ENCODE data around the gene TINAG. TPM values are rescaled to one million over a fixed set of nuclear protein-coding genes. Genes with fewer than 3 reads are reported as not detected.
"Not testable (repeated sequence)": the region's sequence is repeated elsewhere in the genome, so short reads cannot be mapped to it uniquely, and the experiment has no call there.

The TINAG gene
- total RNA-seq, 1 donor from 2014 or later = not detected

DNA sequence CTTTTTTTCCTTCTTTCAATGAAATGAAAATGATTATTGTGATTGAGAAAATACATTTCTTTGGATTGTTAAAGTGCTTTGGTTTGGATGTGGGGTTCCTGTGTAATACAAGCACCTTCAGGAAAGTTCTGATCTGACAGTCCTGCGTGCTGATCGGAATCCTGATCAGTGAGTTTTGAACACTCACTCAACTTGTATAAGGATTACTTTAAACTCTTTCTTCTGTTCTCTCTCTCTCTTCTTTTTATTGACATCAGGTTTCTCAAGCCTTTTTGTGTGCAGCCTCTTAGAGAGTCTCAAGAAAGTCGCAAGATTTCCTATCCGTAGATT lies 710 bp downstream of the TINAG start:
- no peaks in the 10 kb centered on the region for H3K4me1 ChIP-seq
- TF ChIP-seq, protein P1, sequence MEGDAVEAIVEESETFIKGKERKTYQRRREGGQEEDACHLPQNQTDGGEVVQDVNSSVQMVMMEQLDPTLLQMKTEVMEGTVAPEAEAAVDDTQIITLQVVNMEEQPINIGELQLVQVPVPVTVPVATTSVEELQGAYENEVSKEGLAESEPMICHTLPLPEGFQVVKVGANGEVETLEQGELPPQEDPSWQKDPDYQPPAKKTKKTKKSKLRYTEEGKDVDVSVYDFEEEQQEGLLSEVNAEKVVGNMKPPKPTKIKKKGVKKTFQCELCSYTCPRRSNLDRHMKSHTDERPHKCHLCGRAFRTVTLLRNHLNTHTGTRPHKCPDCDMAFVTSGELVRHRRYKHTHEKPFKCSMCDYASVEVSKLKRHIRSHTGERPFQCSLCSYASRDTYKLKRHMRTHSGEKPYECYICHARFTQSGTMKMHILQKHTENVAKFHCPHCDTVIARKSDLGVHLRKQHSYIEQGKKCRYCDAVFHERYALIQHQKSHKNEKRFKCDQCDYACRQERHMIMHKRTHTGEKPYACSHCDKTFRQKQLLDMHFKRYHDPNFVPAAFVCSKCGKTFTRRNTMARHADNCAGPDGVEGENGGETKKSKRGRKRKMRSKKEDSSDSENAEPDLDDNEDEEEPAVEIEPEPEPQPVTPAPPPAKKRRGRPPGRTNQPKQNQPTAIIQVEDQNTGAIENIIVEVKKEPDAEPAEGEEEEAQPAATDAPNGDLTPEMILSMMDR (IDR thresholded peaks at IDR 0.05) = no peak
- intact Hi-C loops (cut with DNase I) = no loop called here

DNA sequence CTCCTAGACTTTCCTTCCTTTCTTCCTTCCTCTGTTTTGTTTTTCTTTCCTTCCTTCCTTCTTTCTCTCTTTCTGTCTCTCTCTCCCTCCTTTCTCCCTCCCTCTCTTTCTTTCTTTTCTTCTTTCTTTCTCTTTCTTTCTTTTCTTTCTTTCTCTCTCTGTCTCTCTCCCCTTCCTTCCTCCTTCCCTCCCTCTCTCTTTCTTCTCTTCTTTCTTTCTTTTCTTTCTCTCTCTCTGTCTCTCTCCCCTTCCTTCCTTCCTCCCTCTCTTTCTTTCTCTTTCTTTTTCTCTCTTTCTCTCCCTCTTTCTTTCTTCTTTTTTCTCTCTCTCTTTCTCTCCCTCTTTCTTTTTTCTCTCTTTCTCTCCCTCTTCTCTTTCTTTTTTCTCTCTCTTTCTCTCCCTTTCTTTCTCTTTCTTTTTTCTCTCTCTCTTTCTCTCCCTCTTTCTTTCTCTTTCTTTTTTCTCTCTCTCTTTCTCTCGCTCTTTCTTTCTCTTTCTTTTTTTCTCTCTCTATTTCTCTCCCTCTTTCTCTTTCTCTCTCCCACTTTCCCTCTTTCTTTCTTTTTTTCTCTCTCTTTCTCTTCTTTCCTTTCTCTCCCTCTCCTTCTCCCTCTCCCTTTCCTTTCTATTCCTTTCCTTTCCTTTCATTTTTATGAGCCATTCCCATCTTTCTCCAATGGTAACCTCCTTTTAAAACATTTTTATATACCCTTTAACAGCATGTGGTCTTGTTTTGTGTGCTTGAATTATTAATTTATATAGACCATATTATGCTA lies 2.3 kb downstream of the TINAG start:
- intact Hi-C loops (cut with DNase I) = no loop called here
- Histone ChIP-seq H3K27me3 (no peaks in the 10 kb centered on the region), H3K27ac (no peak overlapping the region), H3K36me3 (no peaks in the 10 kb centered on the region), H3K4me3 (no peak overlapping the region), H3K9me3 (no peaks in the 10 kb centered on the region), H3K4me1 (no peaks in the 10 kb centered on the region)
- TF ChIP-seq, protein P1 (IDR thresholded peaks at IDR 0.05) = no peak
- no peak for DNase-seq (ENCODE audit: low spot score in 2 of 2)

More for the DNA sequence above, 710 bp downstream of the TINAG start:
- no peaks in the 10 kb centered on the region for H3K36me3 ChIP-seq
- no peaks in the 10 kb centered on the region for H3K27me3 ChIP-seq
- H3K4me3 ChIP-seq = no peak overlapping the region
- no peak overlapping the region for H3K27ac ChIP-seq
- no peak for DNase-seq (ENCODE audit: low spot score in 2 of 2)
- H3K9me3 ChIP-seq = no peaks in the 10 kb centered on the region

DNA sequence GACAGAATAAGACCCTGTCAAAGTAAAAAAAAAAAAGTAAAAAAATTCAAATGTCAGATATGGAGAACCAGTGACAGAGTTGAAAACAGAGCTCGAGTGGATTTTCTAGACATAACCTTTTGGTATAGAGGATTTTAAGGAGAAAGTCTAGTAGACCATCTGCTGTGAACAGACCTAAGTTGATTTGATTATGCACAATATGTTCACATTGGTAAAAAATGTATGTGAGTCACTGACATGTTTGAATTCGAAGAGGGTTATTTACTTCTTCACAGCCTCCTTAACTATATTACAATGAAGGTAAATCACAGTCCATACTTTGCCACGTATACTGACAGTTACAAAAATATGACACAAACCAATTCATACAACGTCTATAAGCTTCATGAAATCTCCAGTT lies 7.4 kb downstream of the TINAG start:
- TF ChIP-seq, protein P1 (IDR thresholded peaks at IDR 0.05) = no peak
- Histone ChIP-seq H3K4me1 (no peaks in the 10 kb centered on the region), H3K9me3 (no peaks in the 10 kb centered on the region), H3K27ac (no peak overlapping the region), H3K27me3 (no peaks in the 10 kb centered on the region), H3K36me3 (no peaks in the 10 kb centered on the region), H3K4me3 (no peak overlapping the region)
- intact Hi-C loops (cut with DNase I) = no loop called here
- no peak for DNase-seq (ENCODE audit: low spot score in 2 of 2)

DNA sequence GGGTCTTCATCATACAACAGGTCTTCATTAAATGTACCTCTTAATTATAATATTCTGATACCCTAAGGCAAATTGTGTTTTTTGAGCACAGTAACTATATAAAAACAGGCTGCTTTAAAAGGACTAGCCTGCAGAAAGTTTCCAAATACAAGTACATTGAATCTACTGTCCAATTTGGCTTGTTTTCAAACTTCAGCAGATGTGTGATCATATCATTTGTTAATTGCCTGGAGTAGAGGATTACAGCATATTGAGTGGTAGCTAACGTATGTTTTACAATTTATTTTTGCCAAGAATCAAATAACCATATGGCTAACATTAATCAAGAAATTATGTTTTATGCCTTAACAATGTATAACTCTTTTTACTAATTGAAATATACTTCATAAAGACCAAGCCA lies 12.6 kb downstream of the TINAG start:
- intact Hi-C loops (cut with DNase I) = no loop called here

DNA sequence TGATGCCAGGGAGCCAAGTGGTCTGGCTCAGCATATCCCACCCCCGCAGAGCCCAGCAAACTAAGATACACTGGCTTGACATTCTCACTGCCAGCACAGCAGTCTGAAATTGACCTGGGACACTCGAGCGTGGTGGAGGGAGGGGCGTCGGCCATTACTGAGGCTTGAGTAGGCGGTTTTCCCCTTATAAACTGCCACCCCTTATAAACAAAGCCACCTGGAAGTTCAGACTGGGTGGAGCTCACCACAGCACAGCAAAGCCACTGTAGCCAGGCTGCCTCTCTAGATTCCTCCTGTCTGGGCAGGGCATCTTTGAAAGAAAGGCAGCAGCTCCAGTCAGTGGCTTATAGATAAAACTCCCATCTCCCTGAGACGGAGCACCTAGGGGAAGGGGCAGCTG lies 19.4 kb downstream of the TINAG start:
- Histone ChIP-seq H3K27ac (no peak overlapping the region), H3K36me3 (no peaks in the 10 kb centered on the region), H3K27me3 (no peaks in the 10 kb centered on the region), H3K9me3 (peaks cover 0 to 9% of the 10 kb centered on the region in 2 donors), H3K4me1 (no peaks in the 10 kb centered on the region), H3K4me3 (no peak overlapping the region)
- intact Hi-C loops (cut with DNase I) = no loop called here
- no peak for DNase-seq (ENCODE audit: low spot score in 2 of 2)
- TF ChIP-seq, protein P1 (IDR thresholded peaks at IDR 0.05) = no peak

More for the DNA sequence above, 12.6 kb downstream of the TINAG start:
- Histone ChIP-seq H3K4me3 (no peak overlapping the region), H3K9me3 (no peaks in the 10 kb centered on the region), H3K4me1 (no peaks in the 10 kb centered on the region), H3K27ac (no peak overlapping the region), H3K27me3 (no peaks in the 10 kb centered on the region), H3K36me3 (no peaks in the 10 kb centered on the region)
- TF ChIP-seq, protein P1 (IDR thresholded peaks at IDR 0.05) = no peak
- DNase-seq (ENCODE audit: low spot score in 2 of 2) = no peak

DNA sequence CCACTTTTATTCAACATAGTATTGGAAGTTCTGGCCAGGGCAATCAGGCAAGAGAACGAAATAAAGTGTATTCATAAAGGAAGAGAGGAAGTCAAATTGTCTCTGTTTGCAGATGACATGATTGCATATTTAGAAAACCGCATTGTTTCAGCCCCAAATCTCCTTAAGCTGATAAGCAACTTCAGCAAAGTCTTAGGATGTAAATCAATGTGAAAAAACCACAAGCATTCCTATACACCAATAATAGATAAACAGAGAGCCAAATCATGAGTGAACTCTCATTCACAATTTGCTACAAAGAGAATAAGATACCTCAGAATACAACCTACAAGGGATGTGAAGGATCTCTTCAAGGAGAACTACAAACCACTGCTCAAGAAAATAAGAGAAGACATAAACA lies 23.3 kb downstream of the TINAG start:
- H3K36me3 ChIP-seq; intact Hi-C loops (cut with DNase I); H3K4me1 ChIP-seq; H3K4me3 ChIP-seq; H3K27me3 ChIP-seq; H3K27ac ChIP-seq; DNase-seq (ENCODE audit: low spot score in 2 of 2); H3K9me3 ChIP-seq: not testable (repeated sequence)
